GM21619 (cell line): ENCODE data around the gene INTS1.

Experiments
- ATAC-seq: cut with Tn5 transposase; IDR thresholded peaks from one replicate; pipeline ENCODE4 v1.9.1; 2021; ENCODE audit not compliant: unreplicated experiment

The INTS1 gene

GRCh38 chr7:1434891-1435670 is 69.1 kb downstream of the INTS1 start:
- no peak for ATAC-seq

GRCh38 chr7:1434165-1434718 is 69.9 kb downstream of the INTS1 start:
- ATAC-seq, result no peak

- ATAC-seq, result no peak
Observed at GRCh38 chr7:1433128-1433920, 70.9 kb downstream of the INTS1 start.

GRCh38 chr7:1432411-1433082 is 71.6 kb downstream of the INTS1 start:
- peak; percentile 51 for ATAC-seq

- no peak for ATAC-seq
Observed at GRCh38 chr7:1431634-1432380, 72.4 kb downstream of the INTS1 start.

- no peak for ATAC-seq
Observed at GRCh38 chr7:1431226-1431625, 73.0 kb downstream of the INTS1 start.

- ATAC-seq, result no peak
Observed at GRCh38 chr7:1430056-1430845, 73.9 kb downstream of the INTS1 start.

GRCh38 chr7:1428941-1429501 is 75.2 kb downstream of the INTS1 start:
- ATAC-seq, result no peak

GRCh38 chr7:1427064-1427657 is 77.0 kb downstream of the INTS1 start:
- no peak for ATAC-seq

GRCh38 chr7:1426474-1426873 is 77.7 kb downstream of the INTS1 start:
- no peak for ATAC-seq

- ATAC-seq, result no peak
Observed at GRCh38 chr7:1425292-1426136, 78.7 kb downstream of the INTS1 start.

GRCh38 chr7:1424041-1424440 is 80.1 kb downstream of the INTS1 start:
- ATAC-seq, result no peak

- ATAC-seq, result no peak
Observed at GRCh38 chr7:1423264-1423811, 80.9 kb downstream of the INTS1 start.

- no peak for ATAC-seq
Observed at GRCh38 chr7:1422512-1423263, 81.5 kb downstream of the INTS1 start.

GRCh38 chr7:1421946-1422345 is 82.2 kb downstream of the INTS1 start:
- ATAC-seq, result no peak

- ATAC-seq, result no peak
Observed at GRCh38 chr7:1421020-1421790, 83.0 kb downstream of the INTS1 start.
